SKM-1 (cell line): ENCODE results near the gene JAK1.

Experiments
- DNase-seq: peaks from one replicate; lab custom pipeline; 2025; ENCODE audit not compliant: unreplicated experiment; lab: John Stamatoyannopoulos, UW

The JAK1 gene

GRCh38 chr1:64894438-64895196, 71.7 kb downstream of the JAK1 start:
- no peak for DNase-seq

GRCh38 chr1:64893921-64894320, 72.4 kb downstream of the JAK1 start:
- no peak for DNase-seq

- DNase-seq = no peak
Measured at GRCh38 chr1:64892576-64893573, 73.5 kb downstream of the JAK1 start.

GRCh38 chr1:64891448-64891825, 74.9 kb downstream of the JAK1 start:
- no peak for DNase-seq

- no peak for DNase-seq
Measured at GRCh38 chr1:64890699-64891447, 75.5 kb downstream of the JAK1 start.

GRCh38 chr1:64887689-64888217, 78.6 kb downstream of the JAK1 start:
- DNase-seq = no peak

- no peak for DNase-seq
Measured at GRCh38 chr1:64886877-64887276, 79.5 kb downstream of the JAK1 start.

GRCh38 chr1:64885648-64886047, 80.7 kb downstream of the JAK1 start:
- DNase-seq = no peak

GRCh38 chr1:64884261-64885040, 81.9 kb downstream of the JAK1 start:
- no peak for DNase-seq

GRCh38 chr1:64882574-64883255, 83.6 kb downstream of the JAK1 start:
- no peak for DNase-seq

- no peak for DNase-seq
Measured at GRCh38 chr1:64881281-64881680, 85.1 kb downstream of the JAK1 start.

GRCh38 chr1:64880449-64880848, 85.9 kb downstream of the JAK1 start:
- DNase-seq = no peak

GRCh38 chr1:64878931-64879611, 87.3 kb downstream of the JAK1 start:
- no peak for DNase-seq

- no peak for DNase-seq
Measured at GRCh38 chr1:64878090-64878489, 88.3 kb downstream of the JAK1 start.

- DNase-seq = no peak
Measured at GRCh38 chr1:64877598-64877997, 88.8 kb downstream of the JAK1 start.

GRCh38 chr1:64877151-64877550, 89.2 kb downstream of the JAK1 start:
- no peak for DNase-seq

- DNase-seq = no peak
Measured at GRCh38 chr1:64875606-64876005, 90.7 kb downstream of the JAK1 start.

GRCh38 chr1:64875101-64875500, 91.2 kb downstream of the JAK1 start:
- DNase-seq = no peak

- DNase-seq = no peak
Measured at GRCh38 chr1:64874666-64875065, 91.7 kb downstream of the JAK1 start.
